Measurements from ENCODE around the gene EHD1. TPM values are rescaled to one million over a fixed set of nuclear protein-coding genes. Genes with fewer than 3 reads are reported as not detected.

The EHD1 gene
- total RNA-seq, 4 donors from 2014 or later, result 67.9 to 202 (median 116) TPM

- DNase-seq, result peak; percentile 28
- Histone ChIP-seq H3K9me3 (no peaks in the 10 kb centered on the region), H3K4me3 (peak overlapping the region; percentile 56 to 81 (median 74)), H3K36me3 (peaks cover 0 to 10% (median 0%) of the 10 kb centered on the region in 4 donors), H3K27ac (peak overlapping the region; percentile 92 to 98 (median 94)), H3K4me1 (peaks cover 8 to 29% (median 19%) of the 10 kb centered on the region in 4 donors), H3K27me3 (no peaks in the 10 kb centered on the region)
- intact Hi-C loops (cut with DNase I; ENCODE audit: low total_unique reads) (loop anchor here (5.0 kb wide), 1 partner anchor 72 kb away; the partner anchor contains the start of gene BATF2), in situ Hi-C loops (cut with MboI; ENCODE audit: low pct_ligation_motif_present in 1 of 4, low pct_unique_long_range_greater_than_20kb in 1 of 4, low sequenced_read_pairs in 3 of 4) (no loop called here)
- WGBS, 2 donors (ENCODE audit: low coverage in 1 of 2), result 1% methylated on average over 22 of the region's 24 CpGs; no CpG with 5 or more reads in 1 of the 2 donors
- TF ChIP-seq, protein P1, sequence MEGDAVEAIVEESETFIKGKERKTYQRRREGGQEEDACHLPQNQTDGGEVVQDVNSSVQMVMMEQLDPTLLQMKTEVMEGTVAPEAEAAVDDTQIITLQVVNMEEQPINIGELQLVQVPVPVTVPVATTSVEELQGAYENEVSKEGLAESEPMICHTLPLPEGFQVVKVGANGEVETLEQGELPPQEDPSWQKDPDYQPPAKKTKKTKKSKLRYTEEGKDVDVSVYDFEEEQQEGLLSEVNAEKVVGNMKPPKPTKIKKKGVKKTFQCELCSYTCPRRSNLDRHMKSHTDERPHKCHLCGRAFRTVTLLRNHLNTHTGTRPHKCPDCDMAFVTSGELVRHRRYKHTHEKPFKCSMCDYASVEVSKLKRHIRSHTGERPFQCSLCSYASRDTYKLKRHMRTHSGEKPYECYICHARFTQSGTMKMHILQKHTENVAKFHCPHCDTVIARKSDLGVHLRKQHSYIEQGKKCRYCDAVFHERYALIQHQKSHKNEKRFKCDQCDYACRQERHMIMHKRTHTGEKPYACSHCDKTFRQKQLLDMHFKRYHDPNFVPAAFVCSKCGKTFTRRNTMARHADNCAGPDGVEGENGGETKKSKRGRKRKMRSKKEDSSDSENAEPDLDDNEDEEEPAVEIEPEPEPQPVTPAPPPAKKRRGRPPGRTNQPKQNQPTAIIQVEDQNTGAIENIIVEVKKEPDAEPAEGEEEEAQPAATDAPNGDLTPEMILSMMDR (IDR thresholded peaks at IDR 0.05), result no peak
- TF ChIP-seq POLR2A (IDR thresholded peaks at IDR 0.05), result no peak
- no peak for TF ChIP-seq POLR2AphosphoS5 (IDR thresholded peaks at IDR 0.05)
- no peak for TF ChIP-seq EP300 (IDR thresholded peaks at IDR 0.05; ENCODE audit: low read depth)
Measured at GRCh38 chr11:64924910-64925284, 46.5 kb upstream of the EHD1 start.

- in situ Hi-C loops (cut with MboI; ENCODE audit: low pct_ligation_motif_present in 1 of 4, low pct_unique_long_range_greater_than_20kb in 1 of 4, low sequenced_read_pairs in 3 of 4) (no loop called here), intact Hi-C loops (cut with DNase I; ENCODE audit: low total_unique reads) (no loop called here)
- no peaks in the 10 kb centered on the region for H3K27me3 ChIP-seq
- peaks cover 0 to 6% (median 0%) of the 10 kb centered on the region in 4 donors for H3K36me3 ChIP-seq
- no peaks in the 10 kb centered on the region for H3K9me3 ChIP-seq
- peak within 1 kb of the TSS; percentile 56 to 81 (median 74) for H3K4me3 ChIP-seq
- DNase-seq, result peak; percentile 96
- TF ChIP-seq, protein P1 (IDR thresholded peaks at IDR 0.05), result peak in 1 of 5 experiments; percentile 36
- TF ChIP-seq EP300 (IDR thresholded peaks at IDR 0.05; ENCODE audit: low read depth) (no peak), POLR2AphosphoS5 (IDR thresholded peaks at IDR 0.05) (peak; percentile 93 to 96 (median 94)), POLR2A (IDR thresholded peaks at IDR 0.05) (peak; percentile 90)
- peaks cover 8 to 29% (median 19%) of the 10 kb centered on the region in 4 donors for H3K4me1 ChIP-seq
- peak within 1 kb of the TSS; percentile 92 to 98 (median 94) for H3K27ac ChIP-seq
- 1% methylated on average over 29 of the region's 47 CpGs; no CpG with 5 or more reads in 1 of the 2 donors for WGBS, 2 donors (ENCODE audit: low coverage in 1 of 2)
Measured at GRCh38 chr11:64923944-64924909, 45.8 kb upstream of the EHD1 start, which contains the start of gene PPP2R5B. TSS of gene PPP2R5B (plus strand) at chr11:64924689. CDS start at chr11:64925735, 1,046 bp downstream.

- H3K36me3 ChIP-seq, result peaks cover 0 to under 1% (median 0%) of the 10 kb centered on the region in 4 donors
- TF ChIP-seq, protein P1 (IDR thresholded peaks at IDR 0.05), result no peak
- no peak for TF ChIP-seq EP300 (IDR thresholded peaks at IDR 0.05; ENCODE audit: low read depth)
- no peak for TF ChIP-seq POLR2AphosphoS5 (IDR thresholded peaks at IDR 0.05)
- no peak for TF ChIP-seq POLR2A (IDR thresholded peaks at IDR 0.05)
- in situ Hi-C loops (cut with MboI; ENCODE audit: low pct_ligation_motif_present in 1 of 4, low pct_unique_long_range_greater_than_20kb in 1 of 4, low sequenced_read_pairs in 3 of 4) (no loop called here), intact Hi-C loops (cut with DNase I; ENCODE audit: low total_unique reads) (no loop called here)
- H3K4me3 ChIP-seq, result no peak overlapping the region
- H3K9me3 ChIP-seq, result no peaks in the 10 kb centered on the region
- H3K27ac ChIP-seq, result peak overlapping the region; percentile 92 to 98 (median 94)
- DNase-seq, result no peak
- WGBS, 2 donors (ENCODE audit: low coverage in 1 of 2), result 87% methylated on average over 10 of the region's 11 CpGs; no CpG with 5 or more reads in 1 of the 2 donors
- peaks cover 10 to 31% (median 25%) of the 10 kb centered on the region in 4 donors for H3K4me1 ChIP-seq
- H3K27me3 ChIP-seq, result no peaks in the 10 kb centered on the region
Measured at GRCh38 chr11:64923151-64923661, 44.8 kb upstream of the EHD1 start.

DNA sequence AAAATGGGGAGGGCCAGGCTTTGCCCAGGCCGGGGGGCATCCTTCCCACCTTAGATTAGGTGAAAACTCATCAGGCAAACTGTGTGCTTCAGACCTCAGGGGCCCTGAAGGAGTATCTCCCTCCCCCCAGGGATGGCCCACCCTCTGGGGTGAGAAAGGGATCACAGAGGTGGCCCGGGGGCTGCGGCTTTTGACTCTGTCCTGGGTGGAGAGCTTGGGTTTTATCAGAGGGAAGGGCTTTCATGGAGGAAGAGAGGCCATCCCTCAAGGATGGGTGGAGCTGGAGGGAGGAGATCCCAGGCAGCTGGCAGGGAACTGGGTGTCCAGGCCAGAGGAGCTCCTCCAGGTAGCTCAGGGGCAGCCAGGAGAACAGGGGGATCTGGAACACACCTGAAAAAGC, 43.0 kb upstream of the EHD1 start:
- Histone ChIP-seq H3K4me1 (peaks cover 13 to 38% (median 32%) of the 10 kb centered on the region in 4 donors), H3K36me3 (no peaks in the 10 kb centered on the region), H3K27ac (no peak overlapping the region), H3K4me3 (no peak overlapping the region), H3K27me3 (no peaks in the 10 kb centered on the region), H3K9me3 (no peaks in the 10 kb centered on the region)
- in situ Hi-C loops (cut with MboI; ENCODE audit: low pct_ligation_motif_present in 1 of 4, low pct_unique_long_range_greater_than_20kb in 1 of 4, low sequenced_read_pairs in 3 of 4), result no loop called here
- WGBS, 2 donors (ENCODE audit: low coverage in 1 of 2), result 30% methylated on average over 2 of the region's 3 CpGs; no CpG with 5 or more reads in 1 of the 2 donors
- DNase-seq, result no peak
- intact Hi-C loops (cut with DNase I; ENCODE audit: low total_unique reads), result no loop called here
- TF ChIP-seq POLR2A (IDR thresholded peaks at IDR 0.05) (no peak), POLR2AphosphoS5 (IDR thresholded peaks at IDR 0.05) (no peak), EP300 (IDR thresholded peaks at IDR 0.05; ENCODE audit: low read depth) (no peak)
- TF ChIP-seq, protein P1 (IDR thresholded peaks at IDR 0.05), result no peak
